ENCODE data around the gene DIPK1A. TPM values are rescaled to one million over a fixed set of nuclear protein-coding genes. Genes with fewer than 3 reads are reported as not detected.

The DIPK1A gene
- total RNA-seq, 4 donors from 2014 or later: 3.1 to 6.9 (median 4.7) TPM

DNA sequence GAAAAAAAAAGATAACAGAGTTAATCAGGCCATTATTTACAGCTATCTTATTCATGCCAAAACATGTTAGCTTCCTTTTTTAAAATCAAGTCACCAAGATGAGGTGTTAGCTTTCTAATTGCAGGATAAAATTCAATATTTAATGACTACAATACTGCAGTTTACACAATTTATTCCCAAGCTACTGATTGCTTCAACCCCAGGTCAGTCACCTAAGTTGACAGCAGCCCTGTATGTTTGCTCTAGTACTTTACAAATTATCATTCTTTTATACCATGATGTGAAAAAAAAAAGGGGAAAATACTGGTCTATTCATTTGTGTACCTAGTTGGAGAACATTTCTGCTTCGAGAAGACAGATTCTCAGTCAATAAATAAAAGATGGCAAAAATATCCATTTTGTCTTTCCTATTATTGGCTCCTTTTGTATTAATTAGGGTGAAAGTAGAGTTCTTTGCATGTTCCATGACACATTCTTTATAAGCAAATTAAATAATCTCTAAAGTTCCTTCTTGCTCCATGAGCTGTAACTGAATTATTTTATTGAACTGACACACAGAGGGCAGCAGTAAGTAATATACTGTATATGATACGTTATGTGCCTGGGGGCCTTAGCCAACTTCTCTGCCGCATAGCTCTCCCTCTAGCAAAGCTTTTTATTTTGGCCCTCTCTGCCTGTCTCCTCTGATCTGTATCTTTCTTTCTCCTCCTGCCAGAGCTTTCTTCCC is 48.0 kb downstream of the DIPK1A start:
- DNase-seq (ENCODE audit: low spot score in 2 of 2): no peak
- Histone ChIP-seq H3K4me3 (no peak overlapping the region), H3K36me3 (no peaks in the 10 kb centered on the region), H3K4me1 (no peaks in the 10 kb centered on the region), H3K27me3 (no peaks in the 10 kb centered on the region), H3K9me3 (no peaks in the 10 kb centered on the region), H3K27ac (no peak overlapping the region)
- TF ChIP-seq EP300 (IDR thresholded peaks at IDR 0.05) (no peak), POLR2A (IDR thresholded peaks at IDR 0.05) (no peak)
- TF ChIP-seq, protein P1, sequence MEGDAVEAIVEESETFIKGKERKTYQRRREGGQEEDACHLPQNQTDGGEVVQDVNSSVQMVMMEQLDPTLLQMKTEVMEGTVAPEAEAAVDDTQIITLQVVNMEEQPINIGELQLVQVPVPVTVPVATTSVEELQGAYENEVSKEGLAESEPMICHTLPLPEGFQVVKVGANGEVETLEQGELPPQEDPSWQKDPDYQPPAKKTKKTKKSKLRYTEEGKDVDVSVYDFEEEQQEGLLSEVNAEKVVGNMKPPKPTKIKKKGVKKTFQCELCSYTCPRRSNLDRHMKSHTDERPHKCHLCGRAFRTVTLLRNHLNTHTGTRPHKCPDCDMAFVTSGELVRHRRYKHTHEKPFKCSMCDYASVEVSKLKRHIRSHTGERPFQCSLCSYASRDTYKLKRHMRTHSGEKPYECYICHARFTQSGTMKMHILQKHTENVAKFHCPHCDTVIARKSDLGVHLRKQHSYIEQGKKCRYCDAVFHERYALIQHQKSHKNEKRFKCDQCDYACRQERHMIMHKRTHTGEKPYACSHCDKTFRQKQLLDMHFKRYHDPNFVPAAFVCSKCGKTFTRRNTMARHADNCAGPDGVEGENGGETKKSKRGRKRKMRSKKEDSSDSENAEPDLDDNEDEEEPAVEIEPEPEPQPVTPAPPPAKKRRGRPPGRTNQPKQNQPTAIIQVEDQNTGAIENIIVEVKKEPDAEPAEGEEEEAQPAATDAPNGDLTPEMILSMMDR (IDR thresholded peaks at IDR 0.05): no peak
- 85 to 86% methylated on average over 3 of the region's 3 CpGs for WGBS, 2 donors

DNA sequence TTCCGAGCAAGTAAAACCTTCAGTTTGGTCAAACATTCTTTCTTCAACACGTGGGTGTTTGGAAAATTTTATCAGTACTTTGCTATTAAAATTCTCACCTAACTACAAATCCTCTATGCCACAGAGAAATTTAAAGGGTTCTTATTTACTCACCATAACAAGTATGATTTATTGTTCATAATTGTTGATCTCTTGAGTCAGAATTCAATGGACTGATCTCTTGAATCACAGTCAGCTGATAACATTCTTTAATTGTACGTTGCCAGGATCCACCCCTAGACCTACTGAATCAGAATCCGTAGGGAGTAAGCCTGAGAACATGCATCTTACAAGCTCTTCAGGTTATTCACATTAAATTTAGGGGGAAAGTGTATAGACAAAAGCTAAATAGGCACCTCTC is 51.2 kb downstream of the DIPK1A start:
- WGBS, 2 donors: 68% methylated on average over 4 of the region's 4 CpGs
- DNase-seq (ENCODE audit: low spot score in 2 of 2): no peak
- H3K36me3 ChIP-seq: no peaks in the 10 kb centered on the region
- H3K9me3 ChIP-seq: peaks cover 0 to 8% (median 3%) of the 10 kb centered on the region in 4 donors
- H3K27ac ChIP-seq: no peak overlapping the region
- H3K4me3 ChIP-seq: no peak overlapping the region
- TF ChIP-seq, protein P1 (IDR thresholded peaks at IDR 0.05): no peak
- no peak for TF ChIP-seq EP300 (IDR thresholded peaks at IDR 0.05)
- no peak for TF ChIP-seq POLR2A (IDR thresholded peaks at IDR 0.05)
- H3K27me3 ChIP-seq: no peaks in the 10 kb centered on the region
- H3K4me1 ChIP-seq: no peaks in the 10 kb centered on the region

DNA sequence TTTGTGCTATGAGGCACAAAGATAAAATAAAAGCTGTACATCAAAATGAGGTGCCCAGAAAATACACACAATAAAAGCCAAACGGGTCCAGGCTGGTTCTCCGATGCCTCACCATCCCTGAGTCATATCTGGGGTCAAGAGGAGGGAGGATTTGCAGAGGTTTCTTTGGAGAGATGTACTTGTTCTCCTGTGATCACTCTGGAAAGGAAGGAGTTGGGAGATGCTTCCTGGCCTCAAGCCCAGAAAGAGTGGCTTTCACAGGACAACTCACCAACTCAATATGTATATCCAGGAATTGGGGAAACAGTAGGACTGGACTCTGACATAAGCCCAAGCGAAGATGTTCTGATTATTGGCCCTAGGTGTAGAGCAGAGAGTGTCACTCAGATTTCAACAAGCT is 51.9 kb downstream of the DIPK1A start:
- no peaks in the 10 kb centered on the region for H3K4me1 ChIP-seq

DNA sequence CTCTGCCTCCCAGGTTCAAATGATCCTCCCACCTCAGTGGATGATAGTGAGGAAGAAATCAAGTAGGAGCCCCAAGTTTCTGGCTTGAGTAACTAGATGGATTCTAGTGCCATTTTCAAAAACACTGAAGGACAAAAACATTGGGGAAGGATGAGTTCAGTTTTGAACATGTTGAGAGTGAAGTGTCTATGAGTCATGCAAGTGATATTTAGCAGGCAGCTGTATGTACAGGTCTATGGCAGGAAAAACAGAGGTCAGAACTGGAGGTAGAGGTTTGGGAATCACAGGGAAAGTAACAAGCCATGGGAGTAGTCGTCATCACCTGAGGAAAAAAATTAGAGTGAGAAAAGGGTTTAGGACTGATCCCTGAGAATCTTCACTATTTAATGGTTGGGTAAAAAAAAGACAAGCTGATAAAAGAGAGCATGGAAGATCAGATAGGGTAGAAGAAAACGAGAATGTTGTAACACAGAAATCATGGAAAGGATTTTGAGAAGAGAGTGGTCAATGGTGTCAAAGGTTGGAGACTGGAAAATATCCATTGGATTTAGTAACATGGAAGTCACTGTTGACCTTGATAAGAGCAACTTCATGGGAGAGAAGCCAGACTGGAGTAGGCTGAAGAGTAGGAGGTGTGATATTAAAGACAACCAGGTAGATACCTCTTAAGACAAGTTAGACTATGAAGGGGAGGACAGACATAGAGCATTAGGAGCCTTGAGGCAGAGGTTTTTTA is 53.1 kb downstream of the DIPK1A start:
- no peak for TF ChIP-seq POLR2A (IDR thresholded peaks at IDR 0.05)
- TF ChIP-seq, protein P1 (IDR thresholded peaks at IDR 0.05): no peak
- no peak for TF ChIP-seq EP300 (IDR thresholded peaks at IDR 0.05)
- no peak overlapping the region for H3K27ac ChIP-seq
- peaks cover 0 to 8% (median 3%) of the 10 kb centered on the region in 4 donors for H3K9me3 ChIP-seq
- no peak overlapping the region for H3K4me3 ChIP-seq
- no peaks in the 10 kb centered on the region for H3K27me3 ChIP-seq
- DNase-seq (ENCODE audit: low spot score in 2 of 2): no peak
- H3K4me1 ChIP-seq: no peaks in the 10 kb centered on the region
- no peaks in the 10 kb centered on the region for H3K36me3 ChIP-seq
- WGBS, 2 donors: 91% methylated on average over 2 of the region's 2 CpGs

More for the DNA sequence above, 51.9 kb downstream of the DIPK1A start:
- no peak overlapping the region for H3K27ac ChIP-seq
- H3K9me3 ChIP-seq: peaks cover 0 to 8% (median 3%) of the 10 kb centered on the region in 4 donors
- H3K36me3 ChIP-seq: no peaks in the 10 kb centered on the region
- no peaks in the 10 kb centered on the region for H3K27me3 ChIP-seq
- TF ChIP-seq POLR2A (IDR thresholded peaks at IDR 0.05) (no peak), EP300 (IDR thresholded peaks at IDR 0.05) (no peak)
- TF ChIP-seq, protein P1 (IDR thresholded peaks at IDR 0.05): no peak
- no peak for DNase-seq (ENCODE audit: low spot score in 2 of 2)
- no peak overlapping the region for H3K4me3 ChIP-seq
- WGBS, 2 donors: 73 to 79% methylated on average over 3 of the region's 3 CpGs

DNA sequence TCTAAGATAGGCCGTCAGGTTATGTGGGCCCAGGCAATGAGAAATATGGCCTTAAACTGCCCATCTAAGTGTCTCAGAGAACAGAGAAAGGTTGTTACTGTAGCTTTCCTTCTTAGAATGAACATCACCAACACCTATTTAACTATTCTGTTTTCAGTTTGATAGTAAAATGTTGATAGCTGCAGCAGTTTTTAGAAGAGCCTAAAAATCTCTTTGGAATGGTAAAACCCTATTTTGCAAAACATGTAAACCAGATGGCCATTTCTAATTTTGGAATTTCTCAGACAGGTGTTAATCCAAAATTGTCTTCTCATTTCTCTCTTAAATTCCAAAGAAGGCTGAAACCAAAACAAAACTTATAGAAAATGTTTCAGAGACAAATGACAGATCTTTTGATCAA is 57.5 kb downstream of the DIPK1A start:
- Histone ChIP-seq H3K4me1 (no peaks in the 10 kb centered on the region), H3K4me3 (no peak overlapping the region), H3K36me3 (no peaks in the 10 kb centered on the region), H3K27ac (no peak overlapping the region), H3K9me3 (peaks cover 0 to 28% (median 4%) of the 10 kb centered on the region in 4 donors), H3K27me3 (no peaks in the 10 kb centered on the region)
- TF ChIP-seq EP300 (IDR thresholded peaks at IDR 0.05) (no peak), POLR2A (IDR thresholded peaks at IDR 0.05) (no peak)
- TF ChIP-seq, protein P1 (IDR thresholded peaks at IDR 0.05): no peak
- DNase-seq (ENCODE audit: low spot score in 2 of 2): no peak
- WGBS, 2 donors: 81 to 93% methylated on average over 1 of the region's 1 CpG
